ACC112 (cell line): ENCODE data around the gene TMCC3.
"Not testable (repeated sequence)": the region's sequence is repeated elsewhere in the genome, so short reads cannot be mapped to it uniquely, and the experiment has no call there.

Experiments used
- H2AFZ ChIP-seq: fragments of 200-600 bp; sonication (generic); one replicate; pipeline ENCODE4 v1.6.0; 2017; ENCODE audit warnings: antibody characterized with exemption, low read length; ENCODE audit not compliant: unreplicated experiment
- H3K27ac ChIP-seq: fragments of 200-600 bp; sonication (generic); 2 replicates; pipeline ENCODE4 v1.5.1; 2014; ENCODE audit warnings: low read depth, mild to moderate bottlenecking, antibody characterized with exemption, low read length, moderate library complexity
- H3K27me3 ChIP-seq: fragments of 200-600 bp; sonication (generic); 2 replicates; pipeline ENCODE4 v1.6.1; 2014; ENCODE audit warnings: mild to moderate bottlenecking, antibody characterized with exemption, low read length, moderate library complexity, mixed read lengths; ENCODE audit not compliant: insufficient read depth
- H3K36me3 ChIP-seq: fragments of 200-600 bp; sonication (generic); 2 replicates; pipeline ENCODE4 v1.6.1; 2016; ENCODE audit warnings: mild to moderate bottlenecking, antibody characterized with exemption, low read length, moderate library complexity, mixed read lengths; ENCODE audit not compliant: insufficient read depth
- H3K4me1 ChIP-seq: fragments of 200-600 bp; sonication (generic); one replicate; pipeline ENCODE4 v1.6.1; 2016; ENCODE audit warnings: low read length, mixed read lengths; ENCODE audit not compliant: insufficient read depth, unreplicated experiment, control insufficient read depth
- H3K4me3 ChIP-seq: fragments of 200-600 bp; sonication (generic); 2 replicates; pipeline ENCODE4 v1.5.1; 2014; ENCODE audit warnings: mild to moderate bottlenecking, low read depth, low read length
- H3K79me2 ChIP-seq: fragments of 200-600 bp; sonication (generic); one replicate; pipeline ENCODE4 v1.6.0; 2016; ENCODE audit warnings: low read length; ENCODE audit not compliant: control insufficient read depth, unreplicated experiment, insufficient read depth

Gene TMCC3

DNA sequence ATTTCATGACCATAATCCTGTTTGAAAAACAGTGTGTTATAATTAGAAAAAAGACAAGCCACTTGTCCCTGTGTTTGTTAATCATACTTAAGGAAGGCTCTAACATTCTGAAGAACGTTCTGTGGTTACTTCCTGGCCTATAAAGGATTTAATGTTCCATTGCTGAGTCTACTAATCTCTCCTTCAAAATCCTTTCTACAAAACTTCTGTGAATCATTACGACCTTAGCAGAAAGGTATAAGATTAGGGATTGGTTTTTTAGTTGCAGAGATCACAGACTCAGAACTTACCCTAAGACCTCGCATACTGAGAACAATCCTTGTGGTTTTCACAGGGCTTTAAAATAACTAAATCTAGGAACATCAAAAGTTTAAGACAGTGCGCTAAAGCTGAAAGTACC is 48.3 kb downstream of the TMCC3 start:
- Histone ChIP-seq H3K36me3 (no peaks in the 10 kb centered on the region), H2AFZ (no peak overlapping the region), H3K79me2 (no peaks in the 10 kb centered on the region), H3K4me3 (no peak overlapping the region), H3K27ac (no peak overlapping the region), H3K4me1 (no peaks in the 10 kb centered on the region), H3K27me3 (peaks cover 4% of the 10 kb centered on the region)

DNA sequence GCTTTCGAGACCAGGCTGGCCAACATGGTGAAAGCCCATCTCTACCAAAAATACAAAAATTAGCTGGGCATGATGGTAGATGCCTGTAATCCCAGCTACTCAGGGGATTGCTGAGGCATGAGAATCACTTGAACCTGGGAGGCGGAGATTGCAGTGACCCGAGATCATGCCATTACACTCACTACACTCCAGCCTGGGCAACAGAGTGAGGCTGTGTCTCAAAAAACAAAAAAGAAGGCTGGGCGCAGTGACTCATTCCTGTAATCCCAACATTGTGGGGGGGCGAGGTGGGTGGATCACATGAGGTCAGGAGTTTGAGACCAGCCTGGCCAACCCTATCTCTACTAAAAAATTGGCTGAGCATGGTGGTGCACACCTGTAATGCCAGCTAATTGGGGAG is 49.0 kb downstream of the TMCC3 start:
- H3K27ac ChIP-seq, H2AFZ ChIP-seq, H3K36me3 ChIP-seq, H3K4me3 ChIP-seq, H3K79me2 ChIP-seq, H3K27me3 ChIP-seq, H3K4me1 ChIP-seq: not testable (repeated sequence)

DNA sequence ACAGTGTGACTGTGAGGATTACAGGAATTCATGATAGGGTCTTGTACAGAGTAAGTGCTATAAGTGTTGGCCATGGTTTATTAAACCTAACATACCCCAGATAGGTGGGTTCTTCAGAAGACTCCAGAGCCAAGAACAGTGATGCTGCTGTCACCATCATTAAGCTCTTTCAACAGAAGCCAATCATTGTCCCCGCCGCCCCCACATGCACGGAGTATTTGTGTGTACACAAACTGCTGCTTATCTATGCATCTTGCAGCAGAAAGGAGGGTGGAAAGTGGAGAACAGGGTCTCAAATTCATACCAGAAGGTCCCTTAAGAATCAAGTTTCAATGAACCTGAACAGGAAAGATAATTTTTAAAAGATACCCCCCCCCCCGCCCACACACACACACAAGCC is 51.2 kb downstream of the TMCC3 start:
- Histone ChIP-seq H3K27ac (no peak overlapping the region), H3K27me3 (no peaks in the 10 kb centered on the region), H3K4me1 (no peaks in the 10 kb centered on the region), H3K36me3 (no peaks in the 10 kb centered on the region), H2AFZ (no peak overlapping the region), H3K4me3 (no peak overlapping the region), H3K79me2 (no peaks in the 10 kb centered on the region)

- Histone ChIP-seq H3K27me3 (no peaks in the 10 kb centered on the region), H3K27ac (no peak overlapping the region), H3K4me3 (no peak overlapping the region), H3K79me2 (no peaks in the 10 kb centered on the region), H2AFZ (no peak overlapping the region), H3K36me3 (no peaks in the 10 kb centered on the region), H3K4me1 (peaks cover 6% of the 10 kb centered on the region)
Observed at GRCh38 chr12:94597268-94597667, 53.1 kb downstream of the TMCC3 start.

- Histone ChIP-seq H3K27me3 (no peaks in the 10 kb centered on the region), H3K27ac (no peak overlapping the region), H2AFZ (no peak overlapping the region), H3K36me3 (no peaks in the 10 kb centered on the region), H3K4me3 (no peak overlapping the region), H3K4me1 (peaks cover 6% of the 10 kb centered on the region), H3K79me2 (no peaks in the 10 kb centered on the region)
Observed at GRCh38 chr12:94596596-94596995, 53.8 kb downstream of the TMCC3 start.

- Histone ChIP-seq H3K4me1 (peaks cover 6% of the 10 kb centered on the region), H3K79me2 (no peaks in the 10 kb centered on the region), H3K27ac (no peak overlapping the region), H2AFZ (no peak overlapping the region), H3K27me3 (no peaks in the 10 kb centered on the region), H3K36me3 (no peaks in the 10 kb centered on the region), H3K4me3 (no peak overlapping the region)
Observed at GRCh38 chr12:94595152-94595551, 55.2 kb downstream of the TMCC3 start.

DNA sequence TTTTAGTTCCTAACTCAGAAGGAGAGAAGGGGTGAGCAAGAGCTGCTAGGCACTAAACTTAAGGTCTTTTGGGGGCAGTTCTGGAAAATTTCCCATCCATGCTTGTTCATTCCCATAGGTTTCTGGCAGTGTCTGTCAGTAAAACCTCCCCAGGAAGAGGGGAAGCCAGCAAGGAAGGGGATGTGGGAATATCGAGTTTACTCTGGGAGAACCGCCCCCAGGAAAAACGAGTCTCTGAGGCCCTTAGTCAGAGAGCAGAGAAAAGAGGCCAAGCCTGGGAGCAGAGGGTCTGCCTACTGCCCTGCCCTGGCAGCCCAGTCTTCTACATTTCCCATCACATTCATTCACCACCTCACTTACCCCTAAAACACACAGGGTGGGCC is 55.9 kb downstream of the TMCC3 start:
- H3K79me2 ChIP-seq, result no peaks in the 10 kb centered on the region
- peaks cover 6% of the 10 kb centered on the region for H3K4me1 ChIP-seq
- no peaks in the 10 kb centered on the region for H3K36me3 ChIP-seq
- H2AFZ ChIP-seq, result no peak overlapping the region
- no peak overlapping the region for H3K27ac ChIP-seq
- no peaks in the 10 kb centered on the region for H3K27me3 ChIP-seq
- no peak overlapping the region for H3K4me3 ChIP-seq

GRCh38 chr12:94593822-94594442 is 56.4 kb downstream of the TMCC3 start:
- Histone ChIP-seq H3K4me3 (no peak overlapping the region), H3K36me3 (no peaks in the 10 kb centered on the region), H3K27ac (no peak overlapping the region), H2AFZ (no peak overlapping the region), H3K79me2 (no peaks in the 10 kb centered on the region), H3K4me1 (peaks cover 6% of the 10 kb centered on the region), H3K27me3 (no peaks in the 10 kb centered on the region)

DNA sequence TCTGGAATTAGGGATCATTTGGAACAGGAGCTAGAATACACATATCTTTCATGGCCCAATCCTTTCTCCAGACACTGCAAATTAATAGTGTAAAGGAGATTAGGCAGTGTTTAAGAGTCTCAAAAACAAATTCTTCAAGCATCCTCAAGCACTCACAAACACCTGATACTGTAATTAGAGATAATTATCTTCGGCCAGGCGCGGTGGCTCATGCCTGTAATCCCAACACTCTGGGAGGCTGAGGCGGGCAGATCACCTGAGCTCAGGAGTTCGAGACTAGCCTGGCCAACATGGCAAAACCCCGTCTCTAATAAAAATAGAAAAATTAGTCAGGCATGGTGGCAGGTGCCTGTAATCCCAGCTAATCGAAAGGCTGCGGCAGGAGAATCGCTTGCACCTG is 57.6 kb downstream of the TMCC3 start:
- not testable (repeated sequence) for H3K36me3 ChIP-seq, H2AFZ ChIP-seq, H3K27ac ChIP-seq, H3K4me3 ChIP-seq, H3K4me1 ChIP-seq, H3K27me3 ChIP-seq, H3K79me2 ChIP-seq

- Histone ChIP-seq H3K79me2 (no peaks in the 10 kb centered on the region), H3K27ac (no peak overlapping the region), H3K36me3 (no peaks in the 10 kb centered on the region), H3K27me3 (no peaks in the 10 kb centered on the region), H2AFZ (no peak overlapping the region), H3K4me3 (no peak overlapping the region), H3K4me1 (peaks cover 6% of the 10 kb centered on the region)
Observed at GRCh38 chr12:94592080-94592479, 58.3 kb downstream of the TMCC3 start.

DNA sequence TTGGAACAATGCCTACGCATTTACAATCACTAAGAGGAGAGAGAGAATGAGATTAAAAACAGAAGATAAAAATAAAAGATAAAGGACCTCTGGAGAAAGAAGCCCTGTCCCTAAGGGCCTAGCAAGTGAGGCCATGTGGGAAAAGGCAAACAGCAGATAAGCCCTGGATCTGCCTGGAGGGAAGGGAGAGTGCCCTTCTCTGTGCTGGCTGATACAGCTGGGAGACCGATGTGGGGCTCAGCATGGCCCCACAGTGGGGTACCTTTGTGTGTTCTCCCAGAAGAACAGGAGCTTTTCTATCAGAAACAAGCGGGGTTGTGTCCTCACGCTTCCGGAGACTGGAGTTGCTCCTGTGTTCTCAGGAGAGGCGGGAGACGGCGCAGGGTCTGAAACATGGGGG is 59.9 kb downstream of the TMCC3 start:
- Histone ChIP-seq H2AFZ (no peak overlapping the region), H3K36me3 (no peaks in the 10 kb centered on the region), H3K4me1 (peaks cover 6% of the 10 kb centered on the region), H3K79me2 (no peaks in the 10 kb centered on the region), H3K27me3 (no peaks in the 10 kb centered on the region), H3K4me3 (no peak overlapping the region), H3K27ac (no peak overlapping the region)
